LNCaP clone FGC (cell line): Measurements from ENCODE around the gene SGO2.

Experiments used
- DNase-seq: peaks from one replicate; pipeline ENCODE4 v3.0.0-alpha.2; 2011; ENCODE audit warnings: low read depth
- H3K4me3 ChIP-seq: 2 replicates; pipeline ENCODE4 v1.5.1; 2011; ENCODE audit warnings: mild to moderate bottlenecking, low read depth, low read length, control low read depth
- TF ChIP-seq, protein P1 (sequence below): IDR thresholded peaks from 2 replicates; pipeline ENCODE4 v1.5.1; 2012; ENCODE audit warnings: mild to moderate bottlenecking; ENCODE audit not compliant: control insufficient read depth, insufficient read depth; ENCODE audit errors: extremely low read depth

SGO2 gene

DNA sequence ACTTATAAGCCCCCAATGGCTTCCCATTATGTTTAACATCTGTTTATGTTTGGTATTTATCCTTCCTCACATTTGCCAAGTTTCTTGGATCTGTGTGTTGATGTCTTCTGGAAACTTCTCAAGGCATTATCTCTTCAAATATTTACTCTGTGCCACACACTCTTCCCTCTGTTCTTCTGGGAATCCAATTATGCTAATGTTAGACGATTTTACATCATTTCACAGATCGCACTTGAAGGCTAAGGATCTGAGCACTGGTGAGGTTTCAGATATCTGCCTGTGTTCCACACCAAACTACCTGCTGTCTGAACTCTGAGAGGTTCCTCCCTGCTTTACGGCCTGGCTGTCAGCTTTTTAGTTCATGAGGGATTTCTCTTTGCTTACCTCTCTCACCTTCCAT lies 69.9 kb downstream of the SGO2 start:
- TF ChIP-seq, protein P1, sequence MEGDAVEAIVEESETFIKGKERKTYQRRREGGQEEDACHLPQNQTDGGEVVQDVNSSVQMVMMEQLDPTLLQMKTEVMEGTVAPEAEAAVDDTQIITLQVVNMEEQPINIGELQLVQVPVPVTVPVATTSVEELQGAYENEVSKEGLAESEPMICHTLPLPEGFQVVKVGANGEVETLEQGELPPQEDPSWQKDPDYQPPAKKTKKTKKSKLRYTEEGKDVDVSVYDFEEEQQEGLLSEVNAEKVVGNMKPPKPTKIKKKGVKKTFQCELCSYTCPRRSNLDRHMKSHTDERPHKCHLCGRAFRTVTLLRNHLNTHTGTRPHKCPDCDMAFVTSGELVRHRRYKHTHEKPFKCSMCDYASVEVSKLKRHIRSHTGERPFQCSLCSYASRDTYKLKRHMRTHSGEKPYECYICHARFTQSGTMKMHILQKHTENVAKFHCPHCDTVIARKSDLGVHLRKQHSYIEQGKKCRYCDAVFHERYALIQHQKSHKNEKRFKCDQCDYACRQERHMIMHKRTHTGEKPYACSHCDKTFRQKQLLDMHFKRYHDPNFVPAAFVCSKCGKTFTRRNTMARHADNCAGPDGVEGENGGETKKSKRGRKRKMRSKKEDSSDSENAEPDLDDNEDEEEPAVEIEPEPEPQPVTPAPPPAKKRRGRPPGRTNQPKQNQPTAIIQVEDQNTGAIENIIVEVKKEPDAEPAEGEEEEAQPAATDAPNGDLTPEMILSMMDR = no peak
- no peak overlapping the region for H3K4me3 ChIP-seq
- DNase-seq = no peak

DNA sequence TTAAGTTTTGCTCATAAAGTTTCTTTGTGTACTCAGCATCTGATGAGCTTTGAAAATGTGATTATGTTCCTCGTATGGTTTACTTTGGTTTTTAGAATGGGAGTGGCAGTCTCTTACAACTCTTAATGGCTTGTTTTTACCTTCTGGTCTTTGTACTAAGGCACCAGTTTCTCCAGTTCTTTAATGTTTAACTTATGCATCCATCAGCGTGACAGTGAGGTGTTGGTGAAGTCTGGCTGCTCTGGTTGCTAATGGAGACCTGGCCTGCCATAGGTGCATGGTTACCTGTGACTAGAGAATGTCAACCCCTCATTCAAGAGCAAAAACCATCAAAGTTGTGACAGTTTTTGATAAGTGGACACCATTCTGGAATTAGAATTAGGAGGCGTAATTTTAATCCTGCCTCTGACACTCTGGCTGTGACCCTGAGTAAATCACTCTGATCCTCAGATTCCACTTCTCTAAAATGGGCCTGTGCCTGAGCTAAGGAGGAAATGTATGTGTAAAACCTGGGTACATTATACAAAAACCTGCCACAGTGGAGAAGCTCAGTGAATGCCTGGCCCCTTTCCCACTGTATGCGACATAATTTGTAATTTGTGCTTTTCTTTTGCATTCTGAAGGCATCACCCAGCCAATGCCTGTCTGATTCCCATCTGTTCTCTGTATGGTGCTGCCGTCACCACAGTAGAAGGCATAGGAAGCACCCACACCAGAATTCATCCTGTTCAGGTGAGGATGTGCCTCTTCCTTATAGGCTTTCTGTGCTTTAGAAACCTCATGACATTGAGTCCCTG lies 71.0 kb downstream of the SGO2 start:
- no peak overlapping the region for H3K4me3 ChIP-seq
- DNase-seq = no peak

DNA sequence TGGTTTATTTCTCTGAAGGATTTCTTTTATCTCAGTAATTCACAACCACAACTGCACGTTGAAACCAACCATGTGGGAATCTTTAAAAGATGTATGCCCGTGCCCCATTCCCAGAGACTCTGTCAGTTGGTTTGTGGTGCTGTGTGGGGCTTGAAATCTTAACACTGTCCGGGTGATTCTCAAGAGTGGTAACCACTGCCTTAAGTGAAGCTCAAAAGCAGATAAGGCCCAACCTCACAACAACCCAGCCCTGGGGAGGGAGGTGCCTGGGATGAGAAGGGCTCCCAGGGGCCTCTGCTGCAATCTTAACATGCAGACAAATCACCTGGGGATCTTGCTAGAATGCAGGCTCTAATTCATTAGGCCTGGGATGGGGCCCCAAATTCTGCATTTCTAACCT lies 73.2 kb downstream of the SGO2 start:
- no peak for DNase-seq
- H3K4me3 ChIP-seq = no peak overlapping the region
- TF ChIP-seq, protein P1 = no peak

More for the DNA sequence above, 71.0 kb downstream of the SGO2 start:
- TF ChIP-seq, protein P1 = no peak

DNA sequence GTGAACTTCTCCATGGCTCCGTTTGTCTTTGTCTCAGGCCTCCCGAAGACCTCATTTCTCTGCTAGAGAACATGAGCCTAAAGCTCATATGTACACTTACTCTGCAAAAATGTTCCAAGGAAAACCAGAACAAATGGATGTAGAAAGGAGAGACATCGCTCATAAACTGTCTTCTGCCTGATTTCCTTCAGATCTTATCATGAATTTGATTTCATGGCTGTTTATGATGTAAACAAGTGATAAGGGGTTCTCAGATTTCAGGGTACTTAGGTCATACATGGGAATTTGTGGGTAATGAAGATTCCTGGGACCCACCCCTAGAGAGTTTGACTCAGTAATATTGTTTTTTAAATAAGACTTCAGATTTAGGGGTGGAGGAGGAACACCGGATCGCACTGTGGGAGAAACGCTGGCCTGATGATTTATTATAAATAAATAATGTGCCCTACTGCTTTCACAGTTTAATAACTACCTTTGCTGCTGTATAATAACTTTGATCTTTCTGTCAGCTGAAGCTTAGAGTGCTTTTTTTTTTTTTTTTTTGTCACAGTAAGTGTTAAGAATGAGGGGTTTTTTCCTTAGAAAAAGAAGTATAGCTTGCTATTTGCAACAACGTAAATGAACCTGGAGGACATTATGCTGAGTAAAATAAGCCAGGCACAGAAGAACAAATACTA lies 74.7 kb downstream of the SGO2 start:
- H3K4me3 ChIP-seq = no peak overlapping the region
- DNase-seq = no peak
- TF ChIP-seq, protein P1 = no peak

DNA sequence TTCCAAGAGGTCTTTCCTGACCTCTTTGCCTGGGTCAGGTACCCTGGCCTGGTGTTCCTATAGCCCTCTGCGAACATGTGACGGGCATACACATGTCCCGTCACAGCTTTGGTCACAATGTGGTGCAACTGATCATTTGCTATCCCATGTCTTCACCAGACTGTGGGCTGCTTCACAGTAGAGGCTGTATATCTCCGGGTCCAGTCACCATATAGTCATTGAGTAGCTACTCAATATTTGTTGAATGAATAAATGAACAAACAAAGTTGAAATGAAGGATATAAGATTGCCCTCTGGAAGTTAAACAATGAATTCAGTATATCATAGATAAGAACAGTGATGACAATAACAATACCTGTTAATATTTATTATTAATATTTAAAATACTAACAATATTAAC lies 76.6 kb downstream of the SGO2 start:
- no peak for DNase-seq
- TF ChIP-seq, protein P1 = no peak

DNA sequence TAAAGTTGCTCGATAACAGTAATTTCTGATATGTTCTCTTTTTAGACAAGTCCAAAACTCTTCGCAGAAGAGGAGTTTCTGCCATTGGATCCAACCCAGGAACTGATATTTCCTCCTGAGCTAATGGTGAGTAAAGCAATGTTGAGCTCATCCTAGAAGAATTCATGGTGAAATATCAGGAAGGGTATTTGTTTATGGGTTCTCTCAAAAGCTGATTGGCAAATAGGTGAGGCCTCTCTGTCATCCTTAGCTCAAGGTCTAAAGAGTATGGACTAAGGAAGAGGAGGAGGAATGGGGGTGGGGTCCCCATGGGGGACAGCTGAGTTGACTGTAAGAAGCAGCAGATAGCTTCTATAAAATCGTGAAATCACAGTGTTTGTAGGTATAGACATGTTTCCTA lies 78.0 kb downstream of the SGO2 start:
- TF ChIP-seq, protein P1 = no peak
- no peak overlapping the region for H3K4me3 ChIP-seq
- no peak for DNase-seq

More for the DNA sequence above, 76.6 kb downstream of the SGO2 start:
- no peak overlapping the region for H3K4me3 ChIP-seq
